Large intestine (tissue), 3 donors: ENCODE measurements around the gene COL4A3. TPM values are rescaled to one million over a fixed set of nuclear protein-coding genes. Genes with fewer than 3 reads are reported as not detected.

Source experiments
- DNase-seq, 2 donors: peaks; one replicate each; pipeline versions ENCODE4 v3.0.0 to v3.0.0-alpha.2; 2013
- H3K27ac ChIP-seq: one replicate; pipeline ENCODE4 v1.5.1; 2013; ENCODE audit warnings: low read length
- H3K27me3 ChIP-seq: 2 replicates; pipeline ENCODE4 v1.6.1; 2013; ENCODE audit warnings: low read length; ENCODE audit not compliant: control insufficient read depth, insufficient read depth
- H3K36me3 ChIP-seq: 2 replicates; pipeline ENCODE4 v1.6.1; 2013; ENCODE audit warnings: low read length; ENCODE audit not compliant: control insufficient read depth, insufficient read depth
- H3K4me1 ChIP-seq: one replicate; pipeline ENCODE4 v1.6.1; 2013; ENCODE audit warnings: low read length; ENCODE audit not compliant: control insufficient read depth, insufficient read depth
- H3K4me3 ChIP-seq: one replicate; pipeline ENCODE4 v1.5.1; 2013; ENCODE audit warnings: low read length
- H3K9me3 ChIP-seq: one replicate; pipeline ENCODE4 v1.6.1; 2013; ENCODE audit warnings: mild to moderate bottlenecking, low read depth, low read length, moderate library complexity; ENCODE audit not compliant: control insufficient read depth
- WGBS: methylation state at CpG from one replicate; pipeline ENCODE4 v1.1.5; 2013; ENCODE audit warnings: low lambda C conversion rate; ENCODE audit not compliant: insufficient coverage; 5-methylcytosine and 5-hydroxymethylcytosine counted together
- polyA plus RNA-seq: library from polyadenylated mRNA; unstranded; fragments of 120-200 nt; gene quantifications from one replicate; pipeline ENCODE4 v1.2.1, GENCODE V29; 2013

COL4A3 gene
- polyA plus RNA-seq, 1 donor: 0.19 TPM

- H3K4me1 ChIP-seq: no peaks in the 10 kb centered on the region
- peaks cover 25% of the 10 kb centered on the region for H3K36me3 ChIP-seq
- H3K9me3 ChIP-seq: no peaks in the 10 kb centered on the region
- no peak overlapping the region for H3K4me3 ChIP-seq
- no CpG with 5 or more reads among the region's 6 CpGs for WGBS
- no peak for DNase-seq
- no peaks in the 10 kb centered on the region for H3K27me3 ChIP-seq
- no peak overlapping the region for H3K27ac ChIP-seq
These were observed 199.3 kb downstream of the COL4A3 start for GRCh38 chr2:227363756-227364155.

Other genes starting within 250 kb of the COL4A3 start
- 0.22 TPM for gene COL4A4, start 419 bp upstream of the COL4A3 start, polyA plus RNA-seq
- 87.3 TPM for gene MFF, start 160.6 kb downstream of the COL4A3 start, polyA plus RNA-seq
- 171 TPM for gene TM4SF20, start 214.7 kb downstream of the COL4A3 start, polyA plus RNA-seq
- not detected for gene SCYGR1, start 223.3 kb downstream of the COL4A3 start, polyA plus RNA-seq